SK-N-DZ (cell line): ENCODE data around the gene AIFM1. TPM values are rescaled to one million over a fixed set of nuclear protein-coding genes. Genes with fewer than 3 reads are reported as not detected.

Experiments
- DNase-seq: peaks from one replicate; pipeline ENCODE4 v3.0.0-alpha.2; 2015; ENCODE audit warnings: low spot score
- polyA plus RNA-seq, 2 experiments: library from polyadenylated mRNA; depleted of rRNA; stranded (reverse); fragments of >200 nt; gene quantifications; 2 replicates each; pipeline ENCODE4 v1.2.3, GENCODE V29; 2014

The AIFM1 gene
- polyA plus RNA-seq (2014; cell fraction: cytosol; rRNA removed): 29.8 and 31.4 TPM in 2 replicates
- 26.0 and 29.0 TPM in 2 replicates for polyA plus RNA-seq (2014; cell fraction: nucleus; rRNA removed)

DNA sequence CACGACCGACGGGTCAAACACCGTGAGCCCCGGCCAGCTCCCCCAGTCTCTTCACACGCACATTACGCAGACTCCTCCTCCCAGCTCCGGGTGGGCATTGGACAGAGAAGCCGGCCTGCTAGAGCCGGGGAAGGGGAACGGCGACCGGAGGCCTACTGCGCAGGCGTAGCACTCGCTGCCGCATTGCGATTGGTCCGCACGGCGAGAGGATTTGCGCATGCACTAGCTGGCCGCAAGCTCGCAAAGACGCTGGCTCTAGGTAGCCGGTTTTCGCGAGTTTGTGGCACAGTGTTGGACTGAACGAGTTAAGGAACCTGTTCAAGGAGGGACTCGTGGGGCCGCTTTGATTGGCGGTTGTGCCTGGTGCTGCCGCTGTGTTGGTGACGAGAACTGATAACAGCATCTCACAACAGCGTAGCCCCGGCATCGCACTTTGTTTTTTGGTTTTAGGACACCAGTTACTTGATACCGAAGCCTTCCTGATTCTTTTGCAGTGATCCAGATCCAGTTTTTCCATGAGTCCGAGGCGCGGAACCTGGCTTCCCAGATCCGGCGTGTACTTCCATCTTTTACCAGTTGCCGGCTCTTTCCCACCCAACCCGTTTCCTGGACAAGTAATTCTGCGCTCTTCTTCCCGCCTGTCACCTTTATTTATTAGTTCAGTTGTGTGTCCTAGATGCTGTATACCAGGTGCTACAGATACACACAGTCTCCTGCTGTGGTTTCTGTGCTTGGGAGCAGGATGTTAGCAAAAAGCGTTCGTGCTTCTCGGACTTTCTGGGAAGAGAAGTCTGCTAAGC is at the start of gene AIFM1:
Gene AIFM1 (minus strand): TSS at position 139 of the 800 bp plus-strand sequence. CDS start 185 bp downstream, outside the sequence.
- DNase-seq: peak; percentile 95

DNA sequence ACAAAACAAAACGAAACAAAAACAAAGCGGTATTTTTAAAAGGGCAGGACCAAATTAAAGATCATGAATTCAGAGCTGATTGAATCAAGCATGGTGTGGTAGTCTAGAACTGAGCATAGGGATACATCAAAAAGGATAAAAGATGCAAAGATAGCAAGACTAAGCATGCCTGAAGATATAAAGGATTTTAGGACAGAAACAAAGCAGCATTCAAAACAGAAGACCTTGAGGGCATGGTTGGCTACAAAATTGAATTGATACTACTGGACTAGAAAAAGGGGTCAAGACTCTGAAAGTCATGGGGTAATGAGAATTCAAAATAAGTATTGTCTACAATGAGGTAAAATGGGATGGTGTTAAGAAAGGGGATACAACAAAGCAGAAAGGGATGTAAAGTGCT is 47.7 kb upstream of the AIFM1 start:
- DNase-seq: no peak

DNA sequence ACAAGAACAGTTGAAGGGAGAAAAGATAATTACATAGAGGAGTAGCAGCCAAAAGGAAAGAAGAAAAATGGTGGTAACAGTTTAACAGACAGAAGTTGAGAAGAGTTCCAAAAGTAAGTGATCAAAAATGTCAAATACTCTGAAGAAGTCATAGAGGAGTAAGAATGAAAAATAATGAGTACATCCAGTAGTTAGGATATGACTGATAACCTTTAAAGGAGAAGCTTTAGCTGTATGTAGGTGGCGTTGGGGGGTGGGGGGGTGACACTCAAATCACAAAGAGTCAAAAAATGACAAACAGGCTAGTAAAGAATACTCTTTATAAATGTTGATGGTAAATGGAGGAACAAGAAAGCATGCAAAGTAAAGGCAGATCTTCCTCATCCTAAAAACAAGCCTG is 46.7 kb upstream of the AIFM1 start:
- DNase-seq: no peak

DNA sequence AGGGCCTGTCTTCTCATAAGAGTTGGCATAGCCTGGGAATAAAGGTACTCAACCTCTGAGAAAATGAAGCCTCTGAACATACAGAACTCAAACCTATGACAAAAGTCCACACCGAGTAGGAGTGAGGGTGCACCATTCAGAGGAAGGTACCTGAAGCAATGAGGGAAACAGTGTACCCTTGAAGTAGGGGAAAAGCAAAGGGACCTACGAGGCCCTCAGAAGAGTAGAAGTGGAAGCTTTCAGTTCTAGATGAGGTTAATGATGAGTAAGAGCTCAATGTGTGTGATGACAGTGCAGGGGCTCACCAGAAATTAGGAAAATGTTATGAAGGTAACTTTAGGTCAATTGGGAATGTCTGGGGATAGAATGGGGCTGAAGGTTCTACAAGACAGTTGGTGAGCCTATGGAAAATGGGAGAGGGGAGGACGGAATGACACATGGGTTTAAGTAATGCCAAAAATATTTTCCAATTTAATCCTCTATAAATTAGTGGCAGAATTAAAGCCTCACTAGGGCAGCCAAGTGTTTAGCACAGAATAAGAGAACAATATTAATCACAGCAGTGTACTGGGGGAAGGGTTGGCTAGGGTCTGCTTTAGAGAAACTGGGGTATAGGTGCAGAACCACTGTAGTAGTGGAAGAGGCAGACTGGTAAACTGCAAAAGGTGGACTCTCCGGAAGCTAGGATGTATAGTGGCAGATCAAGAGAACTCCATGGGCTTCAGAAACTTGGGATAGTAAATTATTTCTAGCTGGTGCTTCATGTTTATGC is 46.0 kb upstream of the AIFM1 start:
- DNase-seq: no peak

DNA sequence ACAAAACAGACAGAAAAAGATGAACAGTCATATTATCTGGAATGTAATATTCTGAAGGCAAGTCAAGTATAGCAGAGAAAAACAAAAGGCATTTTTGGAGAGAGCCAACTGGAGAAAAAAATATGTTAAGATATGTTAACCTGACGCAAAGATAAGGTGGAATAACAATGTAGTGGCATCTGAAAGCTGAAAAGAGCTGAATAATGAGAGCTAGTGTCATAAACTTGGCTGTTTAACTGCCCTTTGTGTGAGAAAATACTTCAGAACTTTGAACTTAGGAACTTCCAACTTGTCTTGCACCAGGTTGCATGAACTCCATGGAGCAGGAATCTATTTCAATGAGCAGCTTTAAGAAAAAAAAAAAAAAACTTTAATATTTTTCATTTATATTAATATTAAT is 39.0 kb upstream of the AIFM1 start:
- DNase-seq: no peak

DNA sequence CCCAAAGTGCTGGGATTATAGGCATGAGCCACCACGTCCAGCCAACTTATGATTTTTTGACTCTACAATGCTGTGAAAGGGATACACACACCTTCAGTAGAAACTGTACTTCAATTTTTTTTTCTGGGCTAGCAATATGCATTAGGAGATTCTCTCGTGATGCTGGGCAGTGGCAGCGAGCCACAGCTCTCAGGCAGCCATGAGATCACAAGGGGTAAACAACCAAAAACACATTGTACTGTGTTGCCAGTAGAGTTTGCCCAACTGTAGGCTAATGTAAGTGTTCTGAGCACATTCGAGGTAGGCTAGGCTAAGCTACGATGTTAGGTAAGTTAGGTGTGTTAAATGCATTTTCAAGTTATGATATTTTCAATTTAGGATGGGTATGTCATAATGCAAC is 31.8 kb upstream of the AIFM1 start:
- DNase-seq: no peak

DNA sequence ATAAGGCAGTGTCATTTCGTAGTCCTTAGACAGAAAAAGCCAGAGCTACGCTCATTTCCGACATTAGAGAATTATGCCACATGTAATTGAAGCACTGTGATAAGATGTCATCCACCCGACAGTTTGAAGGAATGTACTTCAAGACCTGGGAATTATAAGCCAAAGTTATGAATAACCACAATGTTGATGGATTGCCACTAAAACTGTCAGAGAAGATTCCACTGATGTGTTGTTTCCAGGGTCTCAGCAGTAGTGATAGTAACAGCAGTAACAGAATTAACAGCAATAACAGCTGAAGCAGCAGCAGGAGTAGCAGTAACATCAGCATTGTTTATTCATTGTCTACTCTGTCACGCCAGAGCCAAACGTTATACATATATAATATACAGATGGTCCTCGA is 30.8 kb upstream of the AIFM1 start:
- no peak for DNase-seq

DNA sequence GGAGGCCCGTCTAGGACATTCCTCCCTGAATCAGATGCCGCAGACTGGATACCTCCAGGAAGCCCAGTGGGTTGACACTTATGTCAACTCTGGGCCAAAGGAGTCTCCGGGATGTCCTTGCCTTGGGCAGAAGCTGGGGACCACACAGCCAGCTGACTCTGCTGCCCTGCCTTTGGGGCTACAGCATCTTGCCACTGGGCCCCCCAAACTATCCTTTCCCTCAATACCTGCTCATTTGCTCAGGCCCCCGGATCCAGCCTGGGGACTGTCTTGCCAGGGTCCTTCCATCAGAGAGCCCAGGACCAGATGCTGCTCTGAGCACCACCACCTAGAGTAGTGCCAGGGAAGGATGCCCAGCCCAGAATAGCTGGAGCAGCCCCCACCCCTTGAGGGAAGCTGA is 25.2 kb upstream of the AIFM1 start:
- DNase-seq: no peak

DNA sequence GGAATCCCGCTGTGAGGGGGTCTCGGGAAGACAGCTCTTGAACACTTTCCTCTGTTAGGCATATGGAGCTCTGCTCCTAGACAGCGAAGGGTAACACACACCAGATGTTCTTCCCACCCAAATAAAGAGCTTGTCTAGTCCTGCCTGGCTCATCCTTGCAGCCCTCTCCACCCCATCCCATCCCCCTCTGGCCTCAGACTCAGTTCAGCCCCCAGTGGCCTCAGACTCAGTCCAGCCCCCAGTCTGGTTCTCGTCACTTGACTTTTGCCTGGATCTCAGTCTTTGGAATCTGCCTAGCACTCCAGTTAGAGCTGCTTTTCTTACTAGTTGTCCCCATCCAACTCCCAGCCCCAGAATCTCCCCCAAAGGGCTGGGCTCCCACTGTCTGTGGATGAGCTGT is 21.0 kb upstream of the AIFM1 start:
- DNase-seq: peak; percentile 66

DNA sequence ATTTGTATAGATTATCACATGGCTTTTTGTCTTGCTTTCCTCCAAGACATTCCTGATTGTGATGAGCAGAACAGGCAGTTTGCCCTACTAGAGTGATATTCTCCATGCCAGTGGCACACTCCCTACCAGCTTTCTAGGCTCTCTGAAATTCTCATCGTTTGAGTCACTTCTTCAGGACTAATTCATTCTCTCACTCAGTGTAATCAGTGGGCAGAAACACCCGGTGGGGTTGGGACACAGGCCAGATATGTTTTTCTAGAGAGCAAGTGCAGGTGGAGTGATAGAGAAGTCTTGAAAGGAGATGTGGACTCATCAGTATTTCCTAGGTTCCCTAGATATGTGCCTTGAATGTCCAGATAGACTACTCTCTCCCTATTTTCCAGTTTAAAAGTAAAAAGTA is 19.2 kb upstream of the AIFM1 start:
- DNase-seq: no peak

DNA sequence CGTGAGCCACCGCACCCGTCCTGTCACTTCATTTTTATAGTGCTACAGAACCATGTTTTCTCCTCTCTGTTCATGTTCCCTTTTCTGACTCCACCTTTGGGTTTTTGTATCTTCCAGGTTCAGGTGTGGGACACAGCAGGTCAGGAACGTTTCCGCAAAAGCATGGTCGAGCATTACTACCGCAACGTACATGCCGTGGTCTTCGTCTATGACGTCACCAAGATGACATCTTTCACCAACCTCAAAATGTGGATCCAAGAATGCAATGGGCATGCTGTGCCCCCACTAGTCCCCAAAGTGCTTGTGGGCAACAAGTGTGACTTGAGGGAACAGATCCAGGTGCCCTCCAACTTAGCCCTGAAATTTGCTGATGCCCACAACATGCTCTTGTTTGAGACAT is 18.5 kb upstream of the AIFM1 start:
- no peak for DNase-seq

DNA sequence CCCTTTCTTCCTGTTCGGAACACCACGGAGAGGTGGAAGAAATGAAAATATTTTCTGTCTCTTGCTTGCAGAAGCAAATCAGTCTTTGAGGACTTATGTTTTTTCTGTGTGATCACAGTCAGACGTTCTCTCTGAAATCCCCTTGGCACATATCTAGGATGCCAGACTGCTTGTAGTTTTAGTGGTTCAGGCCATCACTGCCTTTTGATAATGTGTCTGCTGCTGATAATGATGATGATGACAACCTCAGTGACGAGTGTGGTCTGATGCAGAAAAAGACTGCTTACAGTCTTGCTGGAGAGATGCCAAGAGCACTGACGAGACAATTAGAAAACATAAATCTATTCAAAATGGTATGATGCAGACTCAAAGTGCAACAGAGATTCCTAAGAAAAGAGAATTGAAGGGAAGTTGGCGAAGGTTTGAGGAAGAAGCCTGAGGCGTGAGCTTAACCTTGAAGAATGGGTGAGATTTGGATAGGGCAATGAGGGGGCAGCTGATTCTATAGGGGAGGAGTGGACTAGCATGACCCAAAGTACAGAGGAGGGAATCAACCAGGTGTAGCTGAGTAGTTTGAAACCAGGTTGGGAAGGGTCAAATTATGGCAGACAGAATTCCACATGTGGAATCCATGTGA is 14.1 kb upstream of the AIFM1 start:
- no peak for DNase-seq

DNA sequence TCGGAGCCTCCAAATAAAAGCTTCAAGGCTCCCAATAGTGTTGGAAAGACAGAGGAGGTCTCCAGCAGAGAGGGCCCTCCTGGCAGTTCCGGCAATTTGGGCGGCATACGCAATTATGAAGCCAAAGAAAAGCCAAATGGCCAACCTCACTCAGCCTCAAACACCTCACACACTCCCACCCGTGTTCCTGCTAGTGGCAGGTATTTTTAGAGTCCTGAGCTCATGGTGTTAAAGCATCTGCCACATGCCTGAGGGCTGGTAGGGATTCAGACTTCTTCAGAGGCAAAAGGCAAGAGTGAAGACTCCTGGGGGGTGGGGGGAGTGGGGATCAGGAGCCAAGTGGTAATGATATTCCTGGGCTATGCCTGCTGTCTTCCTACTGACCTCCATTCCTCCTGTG is 13.5 kb upstream of the AIFM1 start:
- no peak for DNase-seq

DNA sequence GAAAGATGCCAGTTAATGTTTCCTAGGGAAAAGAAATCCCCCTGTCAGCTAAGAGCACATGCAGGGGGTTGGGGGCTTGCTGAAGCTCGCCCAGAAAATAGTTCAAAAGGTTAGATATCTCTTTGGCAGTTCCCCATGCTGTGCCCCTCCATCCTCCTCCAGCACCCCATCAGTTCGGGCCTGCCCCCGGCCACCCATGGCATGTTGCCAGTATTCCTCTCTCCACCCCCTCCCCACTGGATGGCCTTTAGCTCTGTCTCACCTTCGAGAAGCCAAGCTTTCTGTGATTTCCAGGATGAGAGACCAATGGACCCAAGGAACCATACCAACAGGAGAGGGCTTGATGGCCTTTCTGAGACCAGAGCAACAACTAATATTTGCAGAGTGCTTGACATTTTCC is 11.3 kb upstream of the AIFM1 start:
- DNase-seq: no peak

DNA sequence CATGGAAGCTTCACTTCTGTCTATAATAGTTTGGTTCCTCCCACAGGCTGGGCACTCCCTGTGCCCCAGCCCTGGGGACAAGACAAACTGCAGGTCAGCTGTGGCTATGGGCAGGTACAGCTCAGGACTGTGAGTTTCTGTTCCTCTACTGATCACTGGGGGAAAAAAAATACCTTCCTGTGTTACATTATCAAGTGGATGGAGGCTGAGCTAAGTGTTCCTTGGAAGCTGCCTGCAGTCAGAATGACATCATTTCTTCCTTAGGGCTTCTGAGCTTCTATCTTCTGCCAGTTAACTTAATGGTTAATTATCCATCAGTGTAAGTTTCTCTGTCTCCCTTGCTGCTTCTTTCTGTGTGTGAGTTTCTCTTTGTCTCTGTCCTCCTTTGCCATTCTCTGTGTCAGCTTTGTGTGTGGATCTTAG is 10.7 kb upstream of the AIFM1 start:
- DNase-seq: no peak

DNA sequence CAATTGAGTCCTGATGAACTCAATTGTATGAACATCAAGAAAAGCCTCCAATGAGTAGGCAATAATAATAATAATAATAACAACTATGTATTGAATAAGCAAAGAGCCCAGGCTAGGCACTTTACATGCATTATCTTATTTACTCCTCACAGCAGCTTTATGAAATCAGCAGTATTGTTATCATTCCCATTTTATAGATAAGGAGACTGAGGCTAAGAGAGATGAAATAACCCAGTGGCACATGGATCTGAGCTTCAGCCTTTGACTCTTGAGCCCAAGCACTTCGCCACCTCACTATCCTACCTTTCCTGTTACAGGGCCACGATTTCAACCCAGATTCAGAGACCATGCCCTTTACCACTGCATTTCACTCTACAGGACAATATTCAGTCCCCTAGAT is 9.3 kb upstream of the AIFM1 start:
- DNase-seq: no peak

DNA sequence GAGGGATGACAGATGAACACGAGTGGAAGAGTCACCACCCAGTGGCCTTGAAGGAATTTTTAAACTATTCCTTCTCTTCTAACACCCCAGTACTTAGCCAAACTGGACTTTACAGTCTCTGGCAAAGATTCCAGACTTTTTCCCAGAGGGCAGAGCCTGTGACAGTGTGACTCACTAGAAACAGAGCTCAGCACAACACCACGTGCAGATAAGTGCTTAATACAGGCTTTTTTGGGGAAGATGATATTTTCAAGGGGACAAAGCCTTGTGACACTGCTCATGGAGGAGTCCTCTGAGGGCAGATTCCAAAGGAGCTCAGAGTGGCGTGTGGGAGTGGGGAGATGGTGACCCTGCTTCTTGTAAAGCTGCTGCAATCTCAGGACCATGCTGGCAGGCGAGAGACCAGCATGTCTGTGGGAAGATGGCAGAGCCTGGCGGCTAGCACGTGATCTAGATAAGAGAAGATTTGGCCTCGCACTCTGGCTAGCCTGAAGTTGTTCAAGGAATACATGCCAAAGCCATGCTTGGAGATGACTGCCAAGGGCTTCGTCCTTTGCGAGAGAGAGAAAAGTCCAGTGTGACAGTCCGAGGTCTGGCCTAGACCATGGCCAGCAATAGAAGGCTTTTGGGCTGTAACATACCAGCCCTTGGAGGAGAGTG is 8.5 kb upstream of the AIFM1 start:
- no peak for DNase-seq

DNA sequence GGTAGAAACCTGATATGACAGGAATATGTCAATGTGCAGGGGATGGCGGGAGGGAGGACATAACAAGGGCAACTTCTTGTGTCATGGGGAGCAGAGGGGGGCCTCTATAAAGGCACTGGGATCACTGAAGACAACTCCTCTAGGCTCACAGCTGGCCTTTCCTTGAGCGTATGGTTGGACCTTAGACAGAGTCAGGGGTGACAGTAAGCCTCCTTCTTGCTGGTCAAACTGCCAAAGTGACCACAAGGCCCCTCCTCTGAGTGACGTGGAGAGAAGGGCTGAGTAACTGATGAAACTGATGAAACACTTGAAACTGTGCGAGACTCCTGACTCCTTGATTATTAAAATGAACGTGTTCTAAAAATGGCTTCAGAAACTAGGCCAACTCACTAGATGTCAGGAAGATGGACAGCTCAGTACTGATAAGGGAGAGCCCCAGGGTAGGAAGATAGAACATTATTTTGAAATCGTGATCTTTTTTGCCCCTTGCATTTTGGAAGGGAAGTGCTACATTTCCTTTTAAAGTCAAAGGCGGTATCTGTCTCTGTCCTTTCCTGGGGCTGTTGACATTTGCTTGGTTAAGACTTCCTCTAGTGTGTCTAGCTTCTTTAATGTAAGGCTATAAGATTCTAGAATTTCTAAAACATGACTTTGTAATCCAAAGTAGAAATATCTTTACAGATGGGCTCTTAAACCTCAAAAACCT is 7.7 kb upstream of the AIFM1 start:
- no peak for DNase-seq

DNA sequence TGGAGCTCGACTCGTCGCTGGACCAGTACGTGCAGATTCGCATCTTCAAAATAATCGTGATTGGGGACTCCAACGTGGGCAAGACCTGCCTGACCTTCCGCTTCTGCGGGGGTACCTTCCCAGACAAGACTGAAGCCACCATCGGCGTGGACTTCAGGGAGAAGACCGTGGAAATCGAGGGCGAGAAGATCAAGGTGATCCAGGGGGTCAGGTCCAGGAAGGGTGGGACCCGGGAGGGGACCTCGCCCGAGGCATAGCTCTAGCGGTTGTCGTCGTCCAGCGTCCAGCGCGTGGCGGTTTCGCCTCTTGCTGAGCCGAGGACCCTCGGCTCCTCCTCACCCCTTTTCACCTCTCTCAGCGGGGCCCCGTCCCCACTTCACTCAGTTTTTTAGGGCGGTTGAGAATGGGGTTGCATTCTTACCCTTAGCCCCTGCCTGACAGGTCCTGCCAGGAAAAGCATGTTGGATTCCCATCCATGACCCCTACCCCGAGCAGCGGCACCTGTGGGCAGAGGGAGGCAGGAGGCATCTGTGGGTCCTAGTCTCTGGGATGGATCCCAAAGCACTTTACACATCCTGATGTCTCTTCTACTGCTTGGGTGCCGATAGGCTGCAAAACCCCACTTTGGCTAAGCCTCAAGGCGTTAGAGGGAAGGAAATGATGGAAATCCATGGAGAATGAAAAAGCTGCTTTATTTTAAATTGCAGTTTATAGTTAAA is 6.6 kb upstream of the AIFM1 start:
- DNase-seq: peak; percentile 31

DNA sequence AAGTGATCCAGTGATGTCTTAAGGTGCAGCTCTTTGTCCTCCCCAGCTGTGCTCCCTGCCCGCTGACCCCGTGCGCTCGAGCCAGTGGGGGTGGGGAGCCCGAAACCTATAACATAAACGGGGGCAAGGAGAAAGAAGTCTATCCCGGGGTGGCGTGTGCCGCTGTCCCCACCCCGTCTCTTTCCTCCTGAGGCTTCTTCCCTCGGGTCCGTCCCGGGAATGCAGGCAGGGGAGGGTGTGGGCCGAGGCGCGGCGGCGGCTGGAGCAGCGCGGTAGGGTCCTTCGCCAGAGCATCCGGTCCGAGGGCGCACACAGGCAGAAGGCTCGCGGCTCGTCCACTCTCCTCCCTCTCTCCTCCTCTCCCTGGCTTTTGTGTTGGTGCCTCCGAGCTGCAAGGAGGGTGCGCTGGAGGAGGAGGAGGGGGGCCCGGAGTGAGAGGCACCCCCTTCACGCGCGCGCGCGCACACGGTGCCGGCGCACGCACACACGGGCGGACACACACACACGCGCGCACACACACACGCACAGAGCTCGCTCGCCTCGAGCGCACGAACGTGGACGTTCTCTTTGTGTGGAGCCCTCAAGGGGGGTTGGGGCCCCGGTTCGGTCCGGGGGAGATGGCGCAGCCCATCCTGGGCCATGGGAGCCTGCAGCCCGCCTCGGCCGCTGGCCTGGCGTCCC is 5.9 kb upstream of the AIFM1 start, which contains the start of gene RAB33A:
Gene RAB33A (plus strand): TSS at position 517 of the 681 bp plus-strand sequence. CDS start 101 bp downstream, at position 618.
- DNase-seq: peak; percentile 45
